Muscle layer of duodenum (tissue), 2 donors: Measurements from ENCODE around the gene SPOCK1.

Experiments used
- H3K27ac ChIP-seq: one replicate; pipeline ENCODE4 v1.7.0; 2013; ENCODE audit warnings: mild to moderate bottlenecking, low read length
- H3K27me3 ChIP-seq: one replicate; pipeline ENCODE4 v1.7.0; 2013; ENCODE audit warnings: low read depth, mild to moderate bottlenecking, control low read depth, low read length
- H3K36me3 ChIP-seq, 2 donors: one replicate each; pipeline ENCODE4 v1.7.0; 2013; ENCODE audit warnings: low read length in 2 of 2, control low read depth in 1 of 2, mild to moderate bottlenecking in 1 of 2; ENCODE audit not compliant: insufficient read depth in 2 of 2, control insufficient read depth in 1 of 2
- H3K4me1 ChIP-seq, 2 donors: one replicate each; pipeline ENCODE4 v1.7.0; 2013; ENCODE audit warnings: low read length in 2 of 2, mild to moderate bottlenecking in 2 of 2, control low read depth in 1 of 2, moderate library complexity in 1 of 2; ENCODE audit not compliant: insufficient read depth in 2 of 2, control insufficient read depth in 1 of 2
- H3K4me3 ChIP-seq, 2 donors: one replicate each; pipeline ENCODE4 v1.7.0; 2013; ENCODE audit warnings: low read length in 2 of 2, low read depth in 1 of 2, mild to moderate bottlenecking in 1 of 2
- H3K9me3 ChIP-seq, 2 donors: one replicate each; pipeline ENCODE4 v1.7.0; 2013; ENCODE audit warnings: low read length in 2 of 2, control low read depth in 1 of 2, mild to moderate bottlenecking in 1 of 2; ENCODE audit not compliant: control insufficient read depth in 1 of 2
- donor health status: healthy.

The SPOCK1 gene

GRCh38 chr5:137344021-137344420, 155.1 kb downstream of the SPOCK1 start:
- H3K27ac ChIP-seq, result no peak overlapping the region
- no peaks in the 10 kb centered on the region for H3K4me1 ChIP-seq
- H3K27me3 ChIP-seq, result no peaks in the 10 kb centered on the region

GRCh38 chr5:137342764-137343163, 156.4 kb downstream of the SPOCK1 start:
- Histone ChIP-seq H3K4me3 (no peak overlapping the region), H3K36me3 (no peaks in the 10 kb centered on the region), H3K9me3 (peaks cover 0 to 3% of the 10 kb centered on the region in 2 donors), H3K27me3 (no peaks in the 10 kb centered on the region), H3K27ac (no peak overlapping the region), H3K4me1 (no peaks in the 10 kb centered on the region)

More at GRCh38 chr5:137344021-137344420, 155.1 kb downstream of the SPOCK1 start:
- Histone ChIP-seq H3K36me3 (no peaks in the 10 kb centered on the region), H3K9me3 (peaks cover 0 to under 1% of the 10 kb centered on the region in 2 donors), H3K4me3 (no peak overlapping the region)

GRCh38 chr5:137341831-137342230, 157.3 kb downstream of the SPOCK1 start:
- Histone ChIP-seq H3K4me3 (no peak overlapping the region), H3K27me3 (no peaks in the 10 kb centered on the region), H3K36me3 (no peaks in the 10 kb centered on the region), H3K9me3 (peaks cover 0 to 3% of the 10 kb centered on the region in 2 donors), H3K4me1 (no peaks in the 10 kb centered on the region), H3K27ac (no peak overlapping the region)

- peaks cover 0 to 4% of the 10 kb centered on the region in 2 donors for H3K4me1 ChIP-seq
- no peaks in the 10 kb centered on the region for H3K36me3 ChIP-seq
- peaks cover 0 to 3% of the 10 kb centered on the region in 2 donors for H3K9me3 ChIP-seq
- H3K4me3 ChIP-seq, result no peak overlapping the region
- no peak overlapping the region for H3K27ac ChIP-seq
- H3K27me3 ChIP-seq, result no peaks in the 10 kb centered on the region
These were observed 158.2 kb downstream of the SPOCK1 start for GRCh38 chr5:137340881-137341280.

GRCh38 chr5:137336565-137337120, 162.5 kb downstream of the SPOCK1 start:
- no peaks in the 10 kb centered on the region for H3K36me3 ChIP-seq
- peaks cover 0 to 3% of the 10 kb centered on the region in 2 donors for H3K9me3 ChIP-seq
- no peak overlapping the region for H3K4me3 ChIP-seq
- no peaks in the 10 kb centered on the region for H3K27me3 ChIP-seq
- H3K4me1 ChIP-seq, result peaks cover 0 to 4% of the 10 kb centered on the region in 2 donors
- H3K27ac ChIP-seq, result no peak overlapping the region

GRCh38 chr5:137336161-137336560, 163.0 kb downstream of the SPOCK1 start:
- no peak overlapping the region for H3K27ac ChIP-seq

GRCh38 chr5:137335493-137335892, 163.6 kb downstream of the SPOCK1 start:
- Histone ChIP-seq H3K4me1 (peaks cover 0 to 4% of the 10 kb centered on the region in 2 donors), H3K4me3 (no peak overlapping the region), H3K36me3 (no peaks in the 10 kb centered on the region), H3K9me3 (peaks cover 0 to 3% of the 10 kb centered on the region in 2 donors), H3K27ac (no peak overlapping the region), H3K27me3 (no peaks in the 10 kb centered on the region)

More at GRCh38 chr5:137336161-137336560, 163.0 kb downstream of the SPOCK1 start:
- no peak overlapping the region for H3K4me3 ChIP-seq
- no peaks in the 10 kb centered on the region for H3K36me3 ChIP-seq
- H3K27me3 ChIP-seq, result no peaks in the 10 kb centered on the region
- H3K4me1 ChIP-seq, result peaks cover 0 to 4% of the 10 kb centered on the region in 2 donors
- peaks cover 0 to 3% of the 10 kb centered on the region in 2 donors for H3K9me3 ChIP-seq

GRCh38 chr5:137333928-137334327, 165.2 kb downstream of the SPOCK1 start:
- peaks cover 0 to 2% of the 10 kb centered on the region in 2 donors for H3K9me3 ChIP-seq
- peaks cover 0 to 4% of the 10 kb centered on the region in 2 donors for H3K4me1 ChIP-seq
- H3K27ac ChIP-seq, result no peak overlapping the region
- H3K4me3 ChIP-seq, result no peak overlapping the region
- H3K27me3 ChIP-seq, result no peaks in the 10 kb centered on the region
- H3K36me3 ChIP-seq, result no peaks in the 10 kb centered on the region

- Histone ChIP-seq H3K4me1 (peaks cover 0 to 4% of the 10 kb centered on the region in 2 donors), H3K36me3 (no peaks in the 10 kb centered on the region), H3K27me3 (no peaks in the 10 kb centered on the region), H3K9me3 (no peaks in the 10 kb centered on the region), H3K27ac (no peak overlapping the region), H3K4me3 (no peak overlapping the region)
These were observed 165.7 kb downstream of the SPOCK1 start for GRCh38 chr5:137333475-137333874.

- Histone ChIP-seq H3K4me1 (peaks cover 0 to 4% of the 10 kb centered on the region in 2 donors), H3K27ac (no peak overlapping the region), H3K27me3 (no peaks in the 10 kb centered on the region), H3K4me3 (no peak overlapping the region), H3K36me3 (no peaks in the 10 kb centered on the region), H3K9me3 (no peaks in the 10 kb centered on the region)
These were observed 166.8 kb downstream of the SPOCK1 start for GRCh38 chr5:137332296-137332695.

GRCh38 chr5:137329586-137330296, 169.4 kb downstream of the SPOCK1 start:
- Histone ChIP-seq H3K36me3 (no peaks in the 10 kb centered on the region), H3K27ac (no peak overlapping the region), H3K4me3 (no peak overlapping the region), H3K9me3 (no peaks in the 10 kb centered on the region), H3K27me3 (no peaks in the 10 kb centered on the region), H3K4me1 (no peaks in the 10 kb centered on the region)
